HG03280 (cell line): Measurements from ENCODE around the gene SYNDIG1.

Experiments
- ATAC-seq: cut with Tn5 transposase; IDR thresholded peaks from one replicate; pipeline ENCODE4 v1.9.1; 2021; ENCODE audit warnings: mild to moderate bottlenecking, moderate library complexity; ENCODE audit not compliant: unreplicated experiment

Gene SYNDIG1

GRCh38 chr20:24627926-24628325 is 158.5 kb downstream of the SYNDIG1 start:
- no peak for ATAC-seq

DNA sequence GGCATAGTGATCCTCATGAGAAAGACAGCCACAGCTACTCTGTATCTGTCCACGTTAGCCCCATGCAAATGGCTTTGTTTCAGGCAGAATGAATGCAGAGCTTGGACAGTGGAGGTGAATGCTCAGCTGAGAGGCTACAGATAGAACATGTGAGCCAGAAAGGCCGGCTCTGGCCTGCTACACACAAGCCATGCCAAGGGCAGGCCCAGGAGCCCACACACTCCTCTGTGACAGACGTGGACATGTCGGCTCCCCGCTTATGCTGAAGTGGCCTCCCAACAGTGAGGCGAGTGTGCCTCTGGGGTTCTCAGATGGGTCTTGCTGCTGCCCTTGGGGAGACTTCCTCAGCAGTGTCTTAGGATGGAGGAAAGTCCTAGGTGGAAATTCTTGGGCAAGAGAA is 159.6 kb downstream of the SYNDIG1 start:
- no peak for ATAC-seq

DNA sequence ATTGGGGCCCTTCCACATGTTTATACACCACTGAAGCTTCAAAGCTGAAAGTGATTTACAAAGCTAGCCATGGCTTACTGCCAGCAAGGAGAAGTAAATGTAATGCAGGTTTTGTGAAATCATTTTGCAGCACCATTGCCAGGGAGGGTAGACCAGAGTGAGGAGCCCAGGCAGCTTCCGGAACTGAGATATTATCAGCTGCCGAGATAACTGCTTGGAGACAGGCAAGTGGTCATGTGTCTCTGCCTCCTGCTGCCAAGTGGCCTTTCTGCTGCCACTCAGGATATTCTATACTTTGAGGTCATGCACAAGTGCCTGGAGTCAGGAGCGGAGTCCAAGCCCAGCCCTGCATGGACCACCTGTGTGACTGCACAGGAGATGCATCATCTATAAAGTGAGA is 160.2 kb downstream of the SYNDIG1 start:
- ATAC-seq, result no peak

GRCh38 chr20:24630486-24631172 is 161.2 kb downstream of the SYNDIG1 start:
- no peak for ATAC-seq

DNA sequence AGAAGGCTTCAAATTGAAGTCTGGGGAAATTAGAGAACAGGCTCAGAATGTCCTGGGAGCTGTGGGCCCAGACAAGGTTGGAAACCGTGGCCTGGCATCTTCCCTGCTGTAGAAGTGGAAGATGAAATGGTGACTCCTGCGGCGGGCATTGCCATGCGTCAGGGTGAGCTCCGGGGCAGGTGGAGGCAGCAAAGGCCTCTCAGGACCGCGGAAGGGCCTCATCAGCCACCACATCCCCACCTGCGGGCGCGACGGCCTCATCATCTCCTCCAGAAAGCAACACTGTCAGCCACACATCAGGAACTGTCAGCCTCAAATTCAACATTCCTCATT is 161.7 kb downstream of the SYNDIG1 start:
- no peak for ATAC-seq

GRCh38 chr20:24632581-24632980 is 163.2 kb downstream of the SYNDIG1 start:
- ATAC-seq, result no peak

- no peak for ATAC-seq
These were observed 163.6 kb downstream of the SYNDIG1 start for GRCh38 chr20:24633026-24633425.

GRCh38 chr20:24633521-24633920 is 164.1 kb downstream of the SYNDIG1 start:
- no peak for ATAC-seq

GRCh38 chr20:24634855-24635254 is 165.4 kb downstream of the SYNDIG1 start:
- ATAC-seq, result no peak

- ATAC-seq, result no peak
These were observed 167.2 kb downstream of the SYNDIG1 start for GRCh38 chr20:24636626-24637025.

GRCh38 chr20:24637087-24637486 is 167.7 kb downstream of the SYNDIG1 start:
- no peak for ATAC-seq

DNA sequence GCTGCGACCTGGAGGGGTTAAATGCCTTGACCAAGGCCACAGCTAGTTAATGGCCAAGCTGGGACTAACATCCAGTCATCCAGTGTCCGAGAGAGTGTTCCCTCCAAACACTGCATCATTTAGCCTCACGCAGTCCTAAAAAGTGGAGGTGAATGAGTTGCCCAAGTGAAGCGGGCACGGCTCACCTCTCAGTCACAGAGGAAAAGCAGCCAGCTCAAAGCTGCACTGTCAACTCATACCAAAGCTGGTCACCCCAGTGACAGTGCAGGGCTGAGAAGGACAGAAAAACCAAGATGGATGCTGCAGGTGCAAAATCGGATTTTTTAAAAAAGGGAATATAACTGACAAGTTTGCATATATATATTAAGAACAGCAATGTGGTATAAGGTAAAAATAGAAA is 168.5 kb downstream of the SYNDIG1 start:
- ATAC-seq, result no peak

- no peak for ATAC-seq
These were observed 169.4 kb downstream of the SYNDIG1 start for GRCh38 chr20:24638591-24639548.

- no peak for ATAC-seq
These were observed 170.8 kb downstream of the SYNDIG1 start for GRCh38 chr20:24640276-24640675.

- no peak for ATAC-seq
These were observed 171.3 kb downstream of the SYNDIG1 start for GRCh38 chr20:24640686-24641085.

DNA sequence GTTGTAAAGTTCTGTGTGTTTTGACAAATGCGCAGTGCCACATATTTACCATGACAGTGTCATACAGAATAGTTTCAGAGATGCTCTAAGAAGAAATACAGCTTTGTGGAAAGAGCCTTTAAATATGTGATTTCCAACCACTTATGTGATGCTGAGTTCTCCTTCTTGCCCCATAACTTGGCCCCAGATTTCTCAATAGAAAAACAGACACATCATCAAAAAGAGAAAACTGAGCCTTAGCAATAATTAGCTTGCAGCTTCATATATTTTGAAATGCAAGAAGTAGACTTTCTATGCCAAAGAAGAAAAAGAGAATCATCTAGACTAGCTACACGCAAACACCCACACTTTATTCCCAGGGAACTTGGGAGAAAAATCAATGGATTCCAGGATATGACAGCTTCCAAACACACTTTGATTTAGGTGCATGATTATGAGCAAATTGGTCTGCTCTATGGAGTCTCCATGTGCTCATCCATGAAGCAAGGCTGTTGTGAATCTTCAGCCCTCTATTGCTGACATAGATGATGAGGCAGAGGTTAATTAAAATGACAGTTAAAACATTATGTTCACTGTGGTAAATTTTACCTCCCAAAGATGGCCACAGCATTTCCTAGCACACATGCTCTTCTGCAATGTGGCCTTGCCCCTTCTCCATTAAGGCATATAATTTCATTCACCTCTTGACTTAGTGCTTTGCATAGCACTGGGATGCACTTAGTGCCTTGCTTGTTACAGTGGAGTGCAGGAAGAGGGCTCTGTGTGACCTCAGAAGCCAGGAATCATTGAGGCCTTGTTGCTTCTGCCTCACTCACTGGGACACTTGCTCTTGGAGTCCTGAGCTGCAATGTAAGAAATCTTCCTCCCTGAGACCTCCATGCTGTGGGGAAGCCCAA is 174.6 kb downstream of the SYNDIG1 start:
- no peak for ATAC-seq

DNA sequence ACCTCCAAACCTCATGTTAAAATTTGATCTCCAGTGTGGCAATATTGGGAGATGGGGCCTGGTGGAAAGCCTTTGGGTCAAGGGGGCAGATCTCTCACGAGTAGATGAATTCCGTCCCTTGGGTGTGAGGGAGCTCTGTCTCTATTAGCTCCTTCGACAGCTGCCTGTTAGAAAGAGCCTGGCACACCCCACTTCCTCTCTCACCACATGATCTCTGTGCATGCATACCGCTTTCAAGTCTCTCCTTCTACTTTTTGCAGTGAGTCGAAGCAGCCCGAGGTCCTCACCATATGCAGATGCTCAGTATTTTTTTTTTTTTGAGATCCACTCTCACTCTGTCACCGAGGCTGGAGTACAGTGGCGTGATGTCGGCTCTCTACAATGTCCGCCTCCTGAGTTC is 176.9 kb downstream of the SYNDIG1 start:
- ATAC-seq, result no peak

- ATAC-seq, result no peak
These were observed 178.3 kb downstream of the SYNDIG1 start for GRCh38 chr20:24647713-24648112.

GRCh38 chr20:24648481-24648880 is 179.1 kb downstream of the SYNDIG1 start:
- no peak for ATAC-seq

GRCh38 chr20:24648919-24649318 is 179.5 kb downstream of the SYNDIG1 start:
- no peak for ATAC-seq

DNA sequence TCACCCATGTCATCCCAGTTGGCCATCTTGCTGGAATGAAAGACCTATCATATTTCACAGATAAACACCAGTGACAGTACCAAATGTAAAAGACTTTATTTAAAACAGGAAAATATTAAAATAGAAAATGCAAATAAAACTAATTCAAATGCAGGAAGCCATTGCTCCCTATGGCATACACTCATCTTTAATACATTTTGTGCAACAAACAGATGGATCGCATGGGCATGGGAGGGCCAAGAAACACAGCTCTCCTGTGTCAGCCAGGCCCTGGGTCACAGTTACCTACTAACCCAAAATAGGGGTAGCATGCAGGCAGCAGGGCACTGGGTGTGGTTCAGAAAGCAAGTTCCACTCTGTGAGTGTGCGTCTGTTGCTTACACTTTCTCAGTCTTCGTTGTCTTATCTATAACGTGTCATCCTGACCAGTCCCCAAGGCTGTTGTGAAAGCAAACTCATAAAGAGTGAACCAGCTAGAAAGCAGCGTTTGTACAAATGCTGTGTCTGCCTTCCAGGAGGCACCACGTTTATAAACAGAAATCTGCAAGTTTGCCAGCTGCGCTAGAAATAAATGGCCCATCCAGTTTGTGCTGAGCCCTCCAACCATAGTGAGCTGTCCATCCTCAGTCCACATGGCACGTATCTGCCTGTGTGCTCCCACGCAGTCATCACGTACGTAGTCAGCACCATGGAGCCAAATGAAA is 180.5 kb downstream of the SYNDIG1 start:
- ATAC-seq, result no peak
